DOHH2 (cell line): ENCODE results near the gene CEP131.

ENCODE experiments used
- CTCF ChIP-seq: fragments of 200-600 bp; sonication (generic); IDR thresholded peaks from one replicate; pipeline ENCODE4 v1.5.1; 2014; ENCODE audit warnings: antibody characterized with exemption, mild to moderate bottlenecking, low read depth, low read length; ENCODE audit not compliant: poor library complexity, severe bottlenecking
- EZH2phosphoT487 ChIP-seq: fragments of 200-600 bp; sonication (generic); IDR thresholded peaks from 2 replicates; pipeline ENCODE4 v1.6.1; 2017; ENCODE audit warnings: borderline replicate concordance, mild to moderate bottlenecking, antibody characterized with exemption, low read length, moderate library complexity, mixed read lengths

DNA sequence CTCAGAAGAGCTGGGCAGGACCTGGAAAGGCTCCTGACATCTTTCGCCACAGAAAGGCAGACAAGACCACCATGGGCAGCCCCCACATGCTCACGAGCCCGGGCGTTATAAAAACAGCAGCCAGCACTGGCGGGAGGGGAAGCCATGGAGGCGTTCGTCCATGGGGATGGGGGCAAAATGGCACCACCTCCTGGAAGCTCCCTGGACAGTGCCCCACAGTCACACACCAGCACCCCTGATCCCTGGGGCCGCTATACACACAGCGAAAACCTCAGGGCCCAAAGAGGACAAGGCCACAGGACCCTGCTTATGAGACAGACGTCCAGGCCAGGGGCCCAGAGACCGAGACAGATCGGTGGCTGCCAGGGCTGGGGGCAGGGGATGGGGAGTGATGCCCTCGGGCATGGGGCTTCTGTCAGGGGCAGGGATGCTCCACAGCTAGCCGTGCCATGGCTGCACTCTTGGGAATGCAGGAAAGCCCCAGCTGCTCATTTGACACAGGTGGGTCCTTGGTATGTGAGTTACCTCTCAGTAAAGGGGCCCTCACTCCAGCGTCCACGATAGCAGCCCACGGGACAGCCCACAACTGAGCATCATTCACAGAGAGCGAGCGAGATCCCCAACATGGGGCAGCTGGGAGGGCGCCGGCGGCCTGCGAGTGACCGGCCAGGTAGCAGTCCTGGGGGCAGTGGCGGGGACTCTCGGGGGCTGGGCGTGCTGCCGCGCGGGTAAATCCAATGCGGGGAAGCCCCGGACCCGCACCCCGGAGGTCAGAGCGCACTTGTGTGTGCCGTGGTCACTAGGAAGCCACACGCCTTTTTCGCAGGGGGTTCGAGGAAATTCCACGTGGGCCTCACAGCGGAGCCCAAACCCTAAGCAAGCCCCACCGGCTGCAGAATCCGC, 63.8 kb downstream of the CEP131 start:
- TF ChIP-seq CTCF (no peak), EZH2phosphoT487 (no peak)
